ENCODE data around the gene HERC2.
"Not testable (repeated sequence)": the region's sequence is repeated elsewhere in the genome, so short reads cannot be mapped to it uniquely, and the experiment has no call there.

The HERC2 gene

DNA sequence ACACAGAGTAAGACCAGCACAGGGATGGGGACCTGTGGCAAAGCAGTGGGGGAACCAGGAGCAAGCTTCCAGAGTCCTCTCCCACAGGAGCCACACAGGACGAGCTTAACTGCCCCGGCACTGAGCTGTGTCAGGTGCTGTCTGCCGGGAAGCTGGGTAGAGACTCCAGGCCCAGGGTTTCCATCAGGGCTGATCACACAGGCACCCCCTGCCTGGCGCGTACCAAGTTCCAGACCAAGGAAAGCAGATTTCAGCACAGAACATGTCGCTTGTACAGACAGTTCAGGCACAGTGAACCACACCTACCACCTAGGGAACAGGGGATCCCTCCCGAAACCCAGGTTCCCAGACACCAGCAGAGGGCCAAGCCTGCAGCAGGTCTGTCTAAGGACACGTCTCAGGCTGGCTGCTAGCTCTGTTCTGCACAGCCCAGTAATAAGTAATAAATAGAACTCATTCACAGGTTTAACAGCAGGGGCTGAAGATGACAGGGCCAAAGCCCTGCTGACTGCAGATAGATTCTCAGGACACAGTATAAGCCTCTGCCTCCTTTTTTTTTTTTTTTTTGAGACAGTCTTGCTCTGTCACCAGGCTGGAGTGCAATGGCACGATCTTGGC is 192.6 kb downstream of the HERC2 start:
- DNase-seq (ENCODE audit: low spot score), result no peak

DNA sequence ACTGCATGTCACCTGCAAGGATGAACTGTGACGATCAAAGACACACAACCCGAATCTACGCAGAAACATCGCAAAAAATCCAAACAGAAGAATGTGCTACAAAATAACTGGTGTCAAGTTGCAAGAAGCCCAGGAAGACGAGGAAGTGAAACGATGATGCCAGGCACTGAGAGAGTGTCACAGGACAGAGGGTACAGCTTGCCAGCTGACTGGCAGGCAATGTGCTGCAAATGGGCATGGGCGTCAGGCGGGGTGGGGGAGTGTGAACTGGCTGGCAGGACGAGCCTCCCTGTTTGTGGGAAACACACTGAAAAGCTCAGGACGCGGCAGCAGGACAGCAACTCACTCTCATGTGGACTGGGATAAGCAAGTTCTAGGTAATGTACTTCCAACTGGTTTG is 193.9 kb downstream of the HERC2 start:
- DNase-seq (ENCODE audit: low spot score), result no peak

DNA sequence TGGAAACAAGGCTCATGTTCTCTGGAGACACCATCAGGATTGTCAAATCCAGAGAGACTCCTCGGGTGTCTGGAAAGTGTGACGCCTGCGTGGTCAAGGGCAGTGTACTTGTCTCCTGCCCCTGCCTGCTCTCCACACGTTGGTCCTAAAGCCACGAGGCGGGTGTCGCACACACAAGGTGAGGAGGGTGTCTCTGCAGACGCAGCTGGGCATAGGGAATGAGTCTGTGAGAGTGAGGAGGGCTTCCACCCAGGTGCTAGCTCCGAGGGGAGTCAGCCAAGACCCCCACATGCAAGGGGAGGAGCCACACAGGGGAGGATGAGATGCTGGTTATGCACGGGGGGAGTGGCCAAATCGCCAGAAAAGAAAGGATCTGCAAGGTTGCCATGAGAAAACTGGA is 194.9 kb downstream of the HERC2 start:
- DNase-seq (ENCODE audit: low spot score), result no peak

DNA sequence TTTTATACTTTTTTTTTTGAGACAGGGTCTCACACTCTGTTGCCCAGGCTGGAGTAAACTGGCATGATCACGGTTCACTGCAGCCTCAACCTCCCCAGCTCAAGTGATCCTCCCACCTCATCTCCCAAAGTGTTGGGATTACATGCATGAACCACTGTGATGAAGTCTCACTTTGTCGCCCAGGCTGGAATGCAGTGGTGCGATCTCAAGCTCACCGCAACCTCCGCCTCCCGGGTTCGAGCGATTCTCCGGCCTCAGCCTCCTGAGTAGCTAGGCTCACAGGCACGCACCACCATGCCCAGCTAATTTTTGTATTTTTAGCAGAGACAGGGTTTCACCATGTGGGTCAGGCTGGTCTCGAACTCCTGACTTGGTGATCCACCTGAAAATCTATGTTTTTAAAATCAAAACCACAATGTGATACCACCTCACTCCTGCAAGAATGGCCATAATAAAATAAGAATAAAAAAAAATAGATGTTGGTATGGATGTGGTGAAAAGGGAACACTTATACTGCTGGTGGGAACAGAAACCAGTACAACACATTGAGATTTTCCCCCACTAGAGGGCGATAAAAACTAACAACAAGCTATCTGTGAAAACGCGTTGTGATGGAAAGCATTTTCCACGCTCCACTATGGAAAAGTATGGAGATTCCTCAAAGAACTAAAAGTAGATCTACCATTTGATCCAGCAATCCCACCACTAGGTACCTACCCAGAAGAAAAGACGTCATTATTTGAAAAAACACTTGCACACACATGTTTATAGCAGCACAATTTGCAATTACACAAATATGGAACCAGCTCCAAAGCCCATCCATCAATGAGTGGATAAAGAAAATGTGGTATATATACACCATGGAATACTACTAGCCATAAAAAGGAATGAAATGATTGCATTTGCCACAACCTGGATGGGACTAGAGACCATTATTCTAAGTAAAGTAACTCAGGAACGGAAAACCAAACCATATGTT is 196.0 kb downstream of the HERC2 start:
- peak; percentile 25 for DNase-seq (ENCODE audit: low spot score)

DNA sequence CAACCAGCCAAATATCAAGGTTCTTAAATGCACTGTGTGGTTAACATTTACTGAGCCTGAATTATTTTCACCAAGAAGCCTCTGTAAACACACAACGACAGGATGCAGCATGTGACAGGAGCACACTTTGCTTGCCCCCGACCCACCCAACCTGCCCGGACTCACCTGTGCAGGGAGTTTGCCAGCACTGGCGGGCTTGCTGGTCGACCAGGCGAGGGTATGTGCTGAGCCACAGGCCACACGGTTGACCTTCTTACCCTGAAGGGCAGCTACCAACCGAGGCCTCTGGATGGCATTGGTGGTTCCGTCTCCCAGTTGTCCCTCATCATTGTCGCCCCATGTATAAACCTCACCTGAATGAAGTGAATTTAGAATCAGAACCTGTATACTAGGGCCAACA is 197.1 kb downstream of the HERC2 start:
- no peak for DNase-seq (ENCODE audit: low spot score)

DNA sequence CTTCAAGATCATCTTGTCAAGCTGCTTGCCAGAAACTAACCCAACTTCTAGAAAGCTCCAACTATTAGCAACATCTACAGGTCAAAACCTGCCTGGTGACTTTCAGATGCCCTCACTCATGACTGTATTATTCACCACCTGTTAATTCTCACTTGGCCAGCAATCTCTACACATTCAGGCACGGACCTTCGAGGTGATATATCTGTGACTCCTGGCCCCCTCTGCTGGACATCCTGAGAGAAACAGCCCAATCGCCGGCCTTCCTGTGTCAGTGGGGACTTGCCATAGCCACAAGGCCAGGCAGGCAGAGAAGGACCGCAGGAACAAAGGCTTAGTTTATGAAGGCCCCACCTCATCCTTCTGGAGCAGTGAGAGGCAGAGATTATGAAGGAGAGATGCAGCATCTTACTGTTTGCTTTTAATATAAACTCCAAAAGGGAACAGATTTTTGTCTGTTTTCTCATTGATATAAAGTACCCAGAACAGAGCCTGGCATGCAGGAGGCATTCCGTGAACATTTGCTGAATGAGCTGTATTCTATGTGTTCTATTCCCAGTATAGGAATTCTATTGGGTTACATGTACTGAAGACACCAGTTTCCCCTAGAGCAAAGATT is 198.5 kb downstream of the HERC2 start:
- DNase-seq (ENCODE audit: low spot score), result peak; percentile 57

DNA sequence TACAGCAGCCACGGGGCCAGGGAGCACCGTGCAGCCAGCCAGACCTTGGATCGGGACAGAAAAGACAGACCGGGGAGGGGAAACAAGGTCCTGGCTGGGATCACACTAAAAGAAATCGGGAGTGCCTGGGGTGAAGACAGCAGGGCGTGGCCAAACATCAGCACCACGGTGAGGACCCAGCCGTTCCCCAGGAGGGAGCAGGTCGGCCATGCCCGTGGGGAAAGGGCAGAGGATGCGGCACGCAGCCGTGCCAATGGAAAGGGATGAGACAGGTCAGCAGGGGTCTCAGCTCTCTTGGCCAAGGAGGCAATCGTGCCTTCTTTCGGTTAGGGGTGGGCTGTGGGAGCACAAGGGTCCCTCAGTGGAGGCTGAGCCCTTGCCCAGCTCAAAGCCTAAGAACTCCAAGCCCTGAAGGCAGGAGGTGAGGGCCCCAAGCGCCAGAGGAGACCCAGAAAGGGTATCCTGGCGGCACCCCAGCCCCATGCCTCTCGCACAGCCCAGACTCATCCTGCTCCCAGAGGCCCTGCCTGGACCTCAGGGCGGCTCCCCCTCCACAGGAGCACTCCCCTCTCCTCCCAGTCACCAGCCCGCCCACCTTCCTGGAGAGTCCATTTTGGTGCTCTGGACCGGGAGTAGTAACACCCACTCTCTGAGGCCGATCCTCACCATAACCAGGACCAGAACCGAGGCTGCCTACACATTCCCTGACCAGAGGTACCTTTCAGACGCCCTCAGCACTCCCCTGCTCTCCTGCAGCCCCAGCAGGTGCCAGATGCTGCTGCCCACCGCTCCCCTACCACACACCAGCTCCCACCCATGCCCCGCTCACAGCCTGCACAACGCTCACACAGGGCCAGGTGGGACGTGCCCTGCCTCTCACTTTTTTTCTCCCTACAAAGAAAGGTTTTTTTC is 199.7 kb downstream of the HERC2 start:
- no peak for DNase-seq (ENCODE audit: low spot score)

DNA sequence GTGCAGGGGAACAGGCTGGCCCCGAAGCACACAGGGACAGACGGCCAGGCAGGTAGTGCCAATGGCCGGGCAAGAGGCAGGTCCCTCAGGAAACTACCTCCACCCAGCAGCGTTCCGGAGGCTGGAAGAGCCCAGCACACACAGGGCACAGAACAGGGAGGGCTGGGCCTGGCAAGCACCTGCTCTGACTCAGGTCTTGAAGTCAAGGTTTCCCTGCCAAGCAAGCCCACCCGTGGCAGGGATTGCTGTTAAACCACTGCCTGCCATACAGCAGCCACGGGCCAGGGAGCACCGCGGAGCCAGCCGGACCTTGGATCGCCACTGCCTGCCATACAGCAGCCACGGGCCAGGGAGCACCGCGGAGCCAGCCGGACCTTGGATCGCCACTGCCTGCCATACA is 200.4 kb downstream of the HERC2 start:
- DNase-seq (ENCODE audit: low spot score), result not testable (repeated sequence)

DNA sequence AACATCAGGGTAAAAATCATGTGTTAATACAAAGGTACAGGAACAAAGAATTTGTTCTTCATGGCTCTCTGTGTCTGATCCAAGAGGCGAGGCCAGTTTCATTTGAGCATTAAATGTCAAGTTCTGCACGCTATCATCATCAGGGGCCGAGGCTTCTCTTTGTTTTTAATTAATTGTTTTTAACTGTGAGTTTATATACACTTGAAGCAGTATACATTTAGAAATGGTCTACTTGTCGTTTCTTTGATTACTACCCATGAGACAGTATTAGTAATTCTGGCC is 201.7 kb downstream of the HERC2 start:
- DNase-seq (ENCODE audit: low spot score), result no peak

DNA sequence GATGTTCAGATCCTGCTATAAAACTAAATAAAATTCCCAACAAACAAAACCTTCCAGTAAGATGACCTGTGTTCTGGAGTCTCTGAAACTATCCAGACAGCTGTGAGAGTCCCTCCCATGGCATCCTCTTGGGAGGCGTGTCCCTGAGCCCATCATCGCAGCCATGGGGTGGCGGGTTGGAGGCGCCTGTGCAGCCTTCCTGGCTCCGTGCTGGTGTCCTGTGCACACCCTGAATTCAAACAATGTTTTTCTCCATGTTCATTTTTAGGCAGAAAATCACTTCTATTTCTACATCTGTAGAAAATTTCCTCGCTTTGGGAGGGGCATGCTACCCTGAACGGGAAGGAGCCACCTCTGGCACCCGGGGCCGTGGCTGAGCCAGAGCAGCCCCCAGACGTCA is 203.4 kb downstream of the HERC2 start:
- DNase-seq (ENCODE audit: low spot score), result no peak

DNA sequence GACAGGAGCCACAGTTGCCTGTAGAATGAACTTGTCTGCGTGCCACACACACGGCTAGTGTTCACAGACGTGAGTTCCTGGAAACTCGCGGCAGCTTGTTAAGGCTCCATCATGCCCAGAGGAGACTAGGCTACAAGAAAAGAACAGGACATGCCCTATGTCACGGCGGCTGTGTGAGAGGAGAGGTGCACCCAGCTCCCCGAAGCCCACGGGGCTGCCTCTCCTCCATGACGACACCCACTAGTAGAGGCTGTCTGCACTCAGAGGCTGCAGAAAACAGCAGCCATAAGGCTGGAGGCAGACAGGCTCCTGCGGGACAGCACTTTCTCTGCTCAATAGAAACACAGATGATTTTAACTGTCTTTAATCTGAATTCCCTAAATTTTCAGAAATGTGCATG is 203.9 kb downstream of the HERC2 start:
- DNase-seq (ENCODE audit: low spot score), result no peak

DNA sequence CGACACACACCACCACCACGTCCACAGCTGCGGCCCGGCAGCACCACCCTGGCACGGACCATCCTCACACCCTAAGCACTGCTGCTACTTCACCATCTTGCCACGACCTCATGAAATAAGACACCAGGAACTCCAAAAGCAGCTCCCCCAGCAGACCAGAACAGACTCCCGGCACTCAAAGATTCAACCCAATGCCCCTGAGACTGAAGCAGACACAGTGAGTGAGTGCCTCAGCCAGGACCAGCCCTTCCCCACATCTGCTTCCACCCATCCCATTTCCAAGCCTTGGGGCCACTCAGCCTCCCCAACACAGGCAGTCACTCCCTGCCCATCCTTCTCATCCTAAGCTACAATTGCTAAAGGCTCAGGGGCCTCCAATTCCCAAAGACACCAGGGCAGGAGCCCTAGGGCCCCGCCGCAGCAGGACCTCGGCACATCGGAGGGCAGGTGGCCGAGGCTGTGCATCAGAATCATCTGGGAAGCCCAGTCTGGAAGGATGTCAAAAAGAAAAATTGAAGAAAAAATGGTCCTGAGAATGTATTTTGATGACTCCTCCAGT is 204.5 kb downstream of the HERC2 start:
- DNase-seq (ENCODE audit: low spot score), result no peak

DNA sequence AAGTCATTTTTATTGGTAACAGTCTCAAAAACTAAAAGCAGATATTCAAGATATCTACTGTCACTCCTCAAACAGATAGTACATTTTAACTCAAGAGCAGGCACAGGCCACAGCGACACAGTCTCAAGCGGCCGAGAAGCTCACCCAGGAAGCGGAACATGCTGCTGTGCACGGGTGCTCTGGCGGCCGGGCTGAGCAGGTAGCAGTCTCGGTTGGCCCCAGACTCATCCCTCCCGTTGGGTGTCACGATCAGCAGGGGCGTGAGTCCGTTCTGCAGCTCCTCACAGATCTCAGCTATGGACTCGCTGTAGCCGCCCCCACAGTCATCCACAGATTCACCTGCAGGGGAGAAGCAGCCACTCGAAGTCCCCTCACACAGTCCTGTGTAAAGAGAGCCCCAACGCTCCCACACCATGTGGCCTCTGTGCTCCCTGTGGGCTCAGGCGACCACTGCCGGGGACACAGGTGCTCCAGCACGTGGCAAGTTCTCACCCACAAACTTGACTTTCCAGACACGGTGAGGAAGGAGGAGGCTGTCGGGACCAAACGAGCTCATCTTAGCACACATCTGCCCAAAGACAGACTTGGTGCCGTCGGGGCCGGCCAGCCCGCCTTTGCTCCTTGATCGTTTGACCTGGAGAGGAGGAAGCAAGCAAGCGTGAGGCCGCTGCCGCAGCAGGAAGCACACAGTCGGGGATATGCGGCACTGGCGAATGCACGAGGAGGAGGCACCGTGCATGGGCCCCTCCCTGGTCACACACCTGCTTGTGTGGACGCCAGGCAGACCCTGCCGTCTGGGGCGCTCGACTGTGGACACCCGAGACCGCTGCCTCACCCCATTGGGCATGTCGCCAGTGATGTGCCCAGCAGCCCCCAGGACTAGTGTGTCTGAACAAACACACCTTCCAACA is 205.2 kb downstream of the HERC2 start:
- DNase-seq (ENCODE audit: low spot score), result no peak

DNA sequence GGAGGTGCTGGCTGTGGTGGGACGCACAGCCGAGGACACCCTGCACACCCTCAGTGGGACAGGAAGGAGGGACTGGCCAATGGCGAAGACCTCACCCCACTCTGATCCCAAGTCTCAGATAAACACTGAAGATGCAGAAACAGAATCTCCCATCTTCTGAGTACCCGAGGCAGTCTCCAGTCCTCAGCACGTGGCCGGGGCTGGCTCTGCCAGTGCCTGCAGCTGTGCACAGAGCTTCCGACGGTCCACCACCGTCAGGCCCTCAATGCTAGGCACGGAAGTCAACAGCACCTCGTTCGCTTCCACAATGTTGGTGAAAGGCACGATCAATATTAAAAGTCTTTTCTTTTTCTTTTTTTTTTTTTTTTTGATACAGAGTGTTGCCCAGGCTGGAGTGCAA is 206.1 kb downstream of the HERC2 start:
- no peak for DNase-seq (ENCODE audit: low spot score)

DNA sequence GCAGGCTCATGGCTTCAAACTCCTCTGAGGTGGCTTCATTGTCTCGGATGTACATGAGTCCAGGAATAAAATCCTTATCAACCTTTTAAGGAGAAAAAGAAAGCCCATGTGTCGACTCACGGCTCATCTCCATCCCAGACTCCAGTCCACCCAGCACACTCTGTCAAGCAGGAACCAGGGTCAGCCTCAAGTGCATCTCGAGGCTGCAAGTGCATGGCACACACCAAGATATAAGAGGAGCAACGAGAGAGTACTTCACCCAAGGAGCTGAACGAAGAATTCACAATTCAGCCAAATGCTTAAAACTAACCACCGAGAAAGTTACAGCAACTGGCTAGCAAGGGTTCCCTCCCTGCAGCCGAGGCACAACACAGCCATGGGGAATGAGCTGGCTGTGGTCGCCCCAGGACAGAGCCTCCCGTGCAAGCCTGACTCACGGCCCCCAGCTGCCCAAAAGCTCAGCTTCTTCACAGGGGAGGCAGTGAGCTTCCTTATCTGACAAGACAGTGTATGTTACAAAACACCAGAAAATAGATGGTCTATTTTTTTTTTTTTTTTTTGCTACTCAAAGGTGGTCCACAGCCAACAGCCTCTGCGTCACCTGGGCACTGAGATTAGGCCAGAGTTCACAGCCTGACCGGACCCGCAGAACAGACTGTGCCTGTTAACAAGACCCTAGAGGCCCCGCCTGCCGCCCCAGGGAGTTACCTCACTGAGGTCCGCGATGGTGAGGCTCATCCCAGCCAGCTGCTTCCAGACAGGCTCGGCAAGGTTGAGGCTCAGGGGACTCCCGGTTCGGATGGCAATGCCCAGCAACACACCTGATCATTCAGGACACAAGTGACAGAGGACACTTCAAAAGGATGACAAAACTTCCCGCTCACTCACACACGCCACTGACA is 207.0 kb downstream of the HERC2 start:
- DNase-seq (ENCODE audit: low spot score), result no peak

DNA sequence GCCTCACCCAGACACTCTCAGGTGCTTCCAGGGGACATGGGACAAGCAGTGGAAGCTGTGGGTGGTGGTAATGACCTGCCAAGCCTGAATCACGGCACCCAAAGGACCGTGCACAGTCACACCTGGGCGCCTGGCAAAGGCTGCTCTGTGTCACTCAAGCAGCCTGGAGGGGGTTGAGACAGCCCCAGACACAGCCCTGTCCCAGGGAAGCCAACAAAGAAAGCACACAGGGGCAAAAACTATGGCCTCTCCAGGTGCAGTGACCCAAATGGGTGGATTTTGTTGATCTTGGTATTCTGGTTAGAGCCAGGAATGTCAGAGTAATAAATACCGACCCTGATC is 207.9 kb downstream of the HERC2 start:
- DNase-seq (ENCODE audit: low spot score), result no peak

DNA sequence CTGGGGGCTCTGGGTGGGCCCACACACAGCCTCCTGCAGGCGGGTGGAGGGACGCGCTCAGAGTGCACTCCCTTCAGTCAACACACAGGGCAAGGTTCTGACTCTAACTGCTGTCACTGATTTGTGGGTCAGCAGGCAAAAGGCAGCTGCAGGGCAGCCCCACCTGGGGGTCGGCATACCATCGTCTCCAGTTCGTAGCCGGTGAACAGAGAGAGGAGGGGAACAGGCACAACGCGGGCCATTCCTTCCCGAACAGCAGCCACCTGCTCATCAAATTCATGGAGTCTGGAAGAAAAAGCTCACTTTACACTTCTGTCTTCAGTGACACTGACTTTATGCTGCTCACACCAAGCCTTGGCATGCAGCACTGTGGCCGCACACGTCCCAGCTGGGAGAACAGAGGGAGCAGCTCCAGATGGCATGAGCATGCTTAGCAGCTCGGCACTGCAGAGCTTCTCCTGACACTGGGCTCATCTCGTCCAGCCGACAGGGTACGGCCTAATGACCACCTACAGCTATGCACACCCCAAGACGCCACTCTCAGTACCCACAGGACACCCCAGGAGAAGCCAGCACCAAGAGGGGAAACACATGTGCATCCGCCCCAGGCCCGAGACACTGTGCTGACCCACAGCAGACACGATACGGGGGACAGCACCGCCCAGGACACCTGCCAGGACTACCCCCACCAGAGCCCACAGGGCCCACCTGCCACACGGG is 208.4 kb downstream of the HERC2 start:
- no peak for DNase-seq (ENCODE audit: low spot score)

DNA sequence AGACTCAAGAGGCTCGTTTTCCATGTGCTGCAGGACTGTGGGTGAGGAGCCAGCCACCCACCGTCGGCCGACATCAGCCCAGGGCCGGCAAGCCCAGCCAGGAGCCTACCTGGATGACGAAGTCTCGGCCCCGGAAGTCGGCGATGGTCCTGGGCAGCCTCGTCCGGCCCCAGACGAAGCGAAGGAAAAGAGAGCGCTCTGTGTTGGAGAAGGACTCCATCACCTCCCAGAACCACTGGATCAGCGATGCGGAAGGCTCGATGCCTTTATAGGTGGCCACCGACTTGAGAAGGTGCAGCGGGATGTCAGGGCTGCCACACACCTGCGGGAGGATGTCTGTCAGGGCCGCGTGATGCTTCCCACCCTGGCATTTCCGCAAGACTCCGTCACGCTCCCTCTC is 209.0 kb downstream of the HERC2 start:
- DNase-seq (ENCODE audit: low spot score), result no peak

DNA sequence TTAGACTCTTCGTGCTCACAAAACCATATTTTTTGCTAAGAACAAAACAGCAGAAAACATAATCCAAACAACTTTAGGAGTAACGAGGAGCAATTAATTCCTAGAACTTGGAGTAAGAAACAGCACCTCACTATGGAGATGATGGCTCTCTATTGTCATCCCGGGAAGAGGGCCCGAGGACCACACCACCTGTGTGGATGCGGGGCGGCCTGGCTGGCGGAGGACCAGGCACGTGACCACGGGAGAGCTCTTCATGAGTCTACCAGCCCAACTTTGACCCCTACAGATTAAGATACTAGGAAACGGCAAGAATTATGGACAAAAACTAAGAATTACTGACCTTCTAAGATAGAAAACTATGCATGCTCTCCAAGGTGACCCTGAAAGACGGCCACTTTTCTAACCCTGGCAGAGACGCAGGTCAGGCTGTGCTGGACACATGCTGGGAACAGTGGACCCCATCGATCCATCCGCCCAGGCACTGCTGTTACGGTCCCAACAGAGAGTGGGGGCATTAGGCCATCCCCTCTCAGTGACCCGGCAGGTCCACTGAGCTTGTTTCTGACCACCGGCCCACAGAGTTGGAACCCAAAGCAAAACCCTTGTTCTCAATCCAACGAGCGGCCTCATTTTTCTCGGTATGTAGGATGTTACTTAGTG is 209.7 kb downstream of the HERC2 start:
- no peak for DNase-seq (ENCODE audit: low spot score)
